ENCODE data around the gene CRCP.

The CRCP gene

GRCh38 chr7:66193146-66193725 is 78.6 kb downstream of the CRCP start:
- no peak for DNase-seq

- no peak for DNase-seq
Observed at GRCh38 chr7:66198469-66198868, 83.8 kb downstream of the CRCP start.

- DNase-seq = no peak
Observed at GRCh38 chr7:66198956-66199355, 84.3 kb downstream of the CRCP start.

- DNase-seq = no peak
Observed at GRCh38 chr7:66202441-66202840, 87.8 kb downstream of the CRCP start.

Data from retina (tissue), 1 donor.